ENCODE data around the gene ZNF530. TPM values are rescaled to one million over a fixed set of nuclear protein-coding genes. Genes with fewer than 3 reads are reported as not detected.

The ZNF530 gene
- total RNA-seq, 4 donors from 2014 or later, result 4.7 to 9.7 (median 7.2) TPM

DNA sequence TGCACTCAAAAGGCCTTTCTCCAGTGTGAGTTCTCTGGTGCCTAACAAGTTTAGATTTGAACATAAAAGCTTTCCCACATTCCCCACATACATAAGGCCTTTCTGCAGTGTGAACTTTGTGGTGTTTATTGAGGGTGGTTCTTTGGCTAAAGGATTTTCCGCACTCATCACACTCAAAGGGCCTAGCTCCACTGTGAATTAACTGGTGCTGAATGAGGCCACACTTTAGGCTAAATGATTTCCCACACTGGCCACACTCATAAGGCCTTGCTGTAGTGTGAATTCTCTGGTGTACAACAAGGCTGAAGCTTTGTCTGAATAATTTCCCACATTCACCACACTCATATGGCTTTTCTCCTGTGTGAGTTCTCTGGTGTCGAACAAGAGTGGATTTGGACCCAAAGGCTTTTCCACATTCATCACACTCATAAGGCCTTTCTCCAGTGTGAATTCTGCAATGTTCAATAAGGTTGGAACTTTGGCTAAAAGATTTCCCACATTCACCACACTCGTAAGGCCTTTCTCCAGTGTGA lies 27.2 kb upstream of the ZNF530 start:
- no peak for TF ChIP-seq POLR2AphosphoS5 (IDR thresholded peaks at IDR 0.05)
- TF ChIP-seq, protein P1, sequence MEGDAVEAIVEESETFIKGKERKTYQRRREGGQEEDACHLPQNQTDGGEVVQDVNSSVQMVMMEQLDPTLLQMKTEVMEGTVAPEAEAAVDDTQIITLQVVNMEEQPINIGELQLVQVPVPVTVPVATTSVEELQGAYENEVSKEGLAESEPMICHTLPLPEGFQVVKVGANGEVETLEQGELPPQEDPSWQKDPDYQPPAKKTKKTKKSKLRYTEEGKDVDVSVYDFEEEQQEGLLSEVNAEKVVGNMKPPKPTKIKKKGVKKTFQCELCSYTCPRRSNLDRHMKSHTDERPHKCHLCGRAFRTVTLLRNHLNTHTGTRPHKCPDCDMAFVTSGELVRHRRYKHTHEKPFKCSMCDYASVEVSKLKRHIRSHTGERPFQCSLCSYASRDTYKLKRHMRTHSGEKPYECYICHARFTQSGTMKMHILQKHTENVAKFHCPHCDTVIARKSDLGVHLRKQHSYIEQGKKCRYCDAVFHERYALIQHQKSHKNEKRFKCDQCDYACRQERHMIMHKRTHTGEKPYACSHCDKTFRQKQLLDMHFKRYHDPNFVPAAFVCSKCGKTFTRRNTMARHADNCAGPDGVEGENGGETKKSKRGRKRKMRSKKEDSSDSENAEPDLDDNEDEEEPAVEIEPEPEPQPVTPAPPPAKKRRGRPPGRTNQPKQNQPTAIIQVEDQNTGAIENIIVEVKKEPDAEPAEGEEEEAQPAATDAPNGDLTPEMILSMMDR (IDR thresholded peaks at IDR 0.05), result no peak
- TF ChIP-seq EP300 (IDR thresholded peaks at IDR 0.05), result no peak
- no peak for TF ChIP-seq POLR2A (IDR thresholded peaks at IDR 0.05)
- Histone ChIP-seq H3K36me3 (peaks cover 53% of the 10 kb centered on the region), H3K27ac (no peak overlapping the region), H3K4me3 (no peak overlapping the region), H3K27me3 (no peaks in the 10 kb centered on the region), H3K4me1 (no peaks in the 10 kb centered on the region), H3K9me3 (peaks cover 90% of the 10 kb centered on the region)
- no peak for DNase-seq (ENCODE audit: low spot score in 2 of 2)
- WGBS, result 100% methylated on average over 3 of the region's 3 CpGs

DNA sequence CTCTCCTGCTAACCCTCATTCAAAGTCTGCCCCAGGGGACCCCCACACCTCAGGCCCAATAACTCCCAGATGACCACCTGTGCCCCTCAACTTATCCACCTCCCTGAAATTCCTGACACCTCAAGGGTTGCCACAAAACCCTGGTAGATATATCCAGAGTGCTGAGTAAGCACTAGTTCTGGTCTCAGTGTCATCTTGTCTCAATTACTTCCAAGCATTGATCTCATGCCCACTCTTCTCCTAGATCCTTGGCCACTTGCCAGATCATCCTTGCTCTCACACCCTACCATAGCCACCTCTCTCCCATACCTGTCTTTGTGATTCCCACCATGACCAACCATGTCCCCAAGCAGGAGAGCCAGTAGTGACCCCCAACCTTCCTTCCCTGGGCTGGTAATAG lies 23.0 kb upstream of the ZNF530 start:
- Histone ChIP-seq H3K36me3 (peaks cover 52% of the 10 kb centered on the region), H3K9me3 (peaks cover 50% of the 10 kb centered on the region), H3K27ac (no peak overlapping the region), H3K27me3 (no peaks in the 10 kb centered on the region), H3K4me1 (peaks cover 10% of the 10 kb centered on the region), H3K4me3 (no peak overlapping the region)
- TF ChIP-seq POLR2A (IDR thresholded peaks at IDR 0.05) (no peak), POLR2AphosphoS5 (IDR thresholded peaks at IDR 0.05) (no peak), EP300 (IDR thresholded peaks at IDR 0.05) (no peak)
- TF ChIP-seq, protein P1 (IDR thresholded peaks at IDR 0.05), result no peak
- DNase-seq (ENCODE audit: low spot score in 2 of 2), result no peak

DNA sequence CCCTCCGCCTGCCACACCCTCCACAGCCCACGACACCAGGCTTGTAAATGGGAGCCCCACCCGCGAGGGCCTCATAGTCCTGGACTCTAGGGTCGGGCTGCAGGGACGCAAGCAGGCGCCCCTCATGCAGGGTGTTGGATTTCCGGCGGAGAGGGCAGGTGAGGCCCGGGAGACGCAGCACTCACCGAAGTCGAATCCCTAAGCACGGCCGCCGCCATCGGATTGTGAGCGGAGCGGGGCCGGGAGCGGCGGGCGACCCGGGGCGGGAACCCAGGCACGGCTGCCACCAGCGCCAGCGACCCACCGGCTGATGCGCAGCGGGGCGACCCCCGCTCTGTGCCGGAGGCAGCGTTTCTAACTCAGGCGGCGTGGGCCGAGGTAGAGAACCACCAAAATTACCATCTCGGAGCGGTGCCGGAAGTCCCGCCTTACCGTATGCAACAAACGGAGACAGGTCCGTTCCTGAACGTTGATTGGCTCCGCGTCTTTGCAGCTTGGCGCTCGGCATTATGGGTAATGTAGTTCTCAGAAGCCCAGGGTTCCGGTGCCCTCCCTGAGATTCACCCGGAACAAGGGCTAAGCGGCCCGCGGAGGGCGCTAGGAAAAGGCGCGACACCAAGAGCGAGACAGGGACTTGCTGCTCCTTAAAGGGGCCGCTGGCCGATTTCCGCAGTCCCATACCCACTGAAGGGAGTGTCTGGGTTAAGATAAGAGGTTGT lies 21.0 kb upstream of the ZNF530 start, which contains the start of gene ZNF416:
Gene ZNF416 (minus strand): TSS at position 425 of the 719 bp plus-strand sequence. CDS start 207 bp downstream, at position 218.
- Histone ChIP-seq H3K4me1 (peaks cover 15% of the 10 kb centered on the region), H3K9me3 (peaks cover 30% of the 10 kb centered on the region), H3K4me3 (peak within 1 kb of the TSS; percentile 74), H3K27me3 (no peaks in the 10 kb centered on the region), H3K27ac (peak within 1 kb of the TSS; percentile 77), H3K36me3 (peaks cover 32% of the 10 kb centered on the region)
- TF ChIP-seq, protein P1 (IDR thresholded peaks at IDR 0.05), result peak in 1 of 2 donors; percentile 14
- TF ChIP-seq EP300 (IDR thresholded peaks at IDR 0.05) (no peak), POLR2A (IDR thresholded peaks at IDR 0.05) (no peak), POLR2AphosphoS5 (IDR thresholded peaks at IDR 0.05) (peak in 2 of 3 donors; percentile 56 to 75)
- peak; percentile 98 to 99 for DNase-seq (ENCODE audit: low spot score in 2 of 2)
- WGBS, result 0% methylated on average over 13 of the region's 62 CpGs

DNA sequence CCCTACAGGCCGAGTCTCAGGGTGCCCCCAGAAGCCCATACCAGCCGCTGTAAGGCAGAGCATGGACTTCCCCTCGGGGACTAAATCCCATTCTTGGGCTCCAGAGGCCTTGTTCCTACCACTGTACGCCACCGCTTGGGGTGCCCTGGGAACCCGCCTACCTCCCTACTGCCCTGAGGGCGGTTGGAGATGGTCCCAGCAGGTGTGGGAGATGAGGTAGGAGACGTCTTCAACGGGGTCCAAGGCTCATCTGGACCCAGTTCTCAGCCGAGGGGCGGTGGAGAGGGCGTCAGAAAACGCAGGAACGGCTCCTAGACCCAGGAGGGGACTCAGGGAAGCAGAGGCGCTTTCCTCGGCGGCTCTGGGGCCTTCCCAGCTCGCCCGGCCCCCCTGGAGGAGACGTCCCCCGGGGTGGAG lies 16.6 kb upstream of the ZNF530 start:
- H3K4me3 ChIP-seq, result peak overlapping the region; percentile 62
- DNase-seq (ENCODE audit: low spot score in 2 of 2), result no peak
- WGBS, result 77% methylated on average over 2 of the region's 21 CpGs

More for the DNA sequence above, 16.6 kb upstream of the ZNF530 start:
- H3K9me3 ChIP-seq, result peaks cover 4% of the 10 kb centered on the region
- peaks cover 21% of the 10 kb centered on the region for H3K4me1 ChIP-seq
- peaks cover 11% of the 10 kb centered on the region for H3K36me3 ChIP-seq
- TF ChIP-seq, protein P1 (IDR thresholded peaks at IDR 0.05), result no peak
- TF ChIP-seq EP300 (IDR thresholded peaks at IDR 0.05) (no peak), POLR2AphosphoS5 (IDR thresholded peaks at IDR 0.05) (no peak), POLR2A (IDR thresholded peaks at IDR 0.05) (no peak)
- no peaks in the 10 kb centered on the region for H3K27me3 ChIP-seq
- no peak overlapping the region for H3K27ac ChIP-seq

Data from suprapubic skin (tissue), 4 donors.